AG04450 (cell line): ENCODE measurements around the gene LAPTM4A. TPM values are rescaled to one million over a fixed set of nuclear protein-coding genes. Genes with fewer than 3 reads are reported as not detected.

Experiments
- CTCF ChIA-PET: fragments of 300-600, 350-600 bp; formaldehyde crosslinking; extraction: SDS; loops from one replicate; lab custom pipeline; 2022; ENCODE audit warnings: antibody characterized with exemption, inconsistent platforms; lab: Charles Lee
- POLR2A ChIA-PET: fragments of 350-600 bp; formaldehyde crosslinking; extraction: SDS; loops from one replicate; lab custom pipeline; 2021; ENCODE audit warnings: antibody characterized with exemption, inconsistent platforms; lab: Yijun Ruan, JAX
- DNase-seq: peaks from one replicate; pipeline ENCODE4 v3.0.0-alpha.2; 2011; ENCODE audit warnings: low read depth, low spot score
- H3K27ac ChIP-seq: one replicate; pipeline ENCODE4 v1.5.1; 2012; ENCODE audit warnings: low read depth, low read length, control low read depth
- H3K27me3 ChIP-seq: one replicate; pipeline ENCODE4 v1.6.0; 2012; ENCODE audit warnings: low read length; ENCODE audit not compliant: control insufficient read depth, insufficient read depth
- H3K4me3 ChIP-seq: 2 replicates; pipeline ENCODE4 v1.5.1; 2011; ENCODE audit warnings: mild to moderate bottlenecking, low read depth, low read length, control low read depth
- H3K9me3 ChIP-seq: 2 replicates; pipeline ENCODE4 v1.5.1; 2012; ENCODE audit warnings: low read length; ENCODE audit not compliant: control insufficient read depth, insufficient read depth
- CTCF ChIP-seq: IDR thresholded peaks from 2 replicates; pipeline ENCODE4 v1.5.1; 2011; ENCODE audit warnings: low read depth, low read length, control low read depth, inconsistent platforms
- polyA plus RNA-seq: library from polyadenylated mRNA; depleted of rRNA; stranded (reverse); fragments of >200 nt; gene quantifications from 2 replicates; pipeline ENCODE4 v1.2.3, GENCODE V29; 2011

LAPTM4A gene
- polyA plus RNA-seq, 1 experiment: 1,416 TPM

GRCh38 chr2:20081841-20082240 is 30.4 kb upstream of the LAPTM4A start:
- DNase-seq: no peak
- POLR2A ChIA-PET: no interaction called here
- Histone ChIP-seq H3K4me3 (no peak overlapping the region), H3K27ac (no peak overlapping the region), H3K27me3 (peaks cover 2% of the 10 kb centered on the region), H3K9me3 (peaks cover 4% of the 10 kb centered on the region)
- CTCF ChIA-PET: no interaction called here
- no peak for TF ChIP-seq CTCF

GRCh38 chr2:20080839-20081415 is 29.5 kb upstream of the LAPTM4A start:
- no peak for TF ChIP-seq CTCF
- Histone ChIP-seq H3K4me3 (no peak overlapping the region), H3K9me3 (peaks cover 4% of the 10 kb centered on the region), H3K27ac (no peak overlapping the region), H3K27me3 (peaks cover 2% of the 10 kb centered on the region)
- DNase-seq: no peak
- CTCF ChIA-PET: interaction anchor here (0.6 to 1.1 kb wide), 2 partner anchors 19 to 171 kb away, joined by 3 to 4 read pairs; no protein-coding TSS in a partner anchor
- POLR2A ChIA-PET: no interaction called here

GRCh38 chr2:20080428-20080827 is 29.0 kb upstream of the LAPTM4A start:
- CTCF ChIA-PET: interaction anchor here (1.1 kb wide), 1 partner anchor 18 kb away, joined by 3 read pairs; no protein-coding TSS in a partner anchor
- peaks cover 4% of the 10 kb centered on the region for H3K9me3 ChIP-seq

GRCh38 chr2:20079546-20080115 is 28.2 kb upstream of the LAPTM4A start:
- TF ChIP-seq CTCF: no peak
- no peak for DNase-seq
- H3K27me3 ChIP-seq: peaks cover 2% of the 10 kb centered on the region
- no peak overlapping the region for H3K27ac ChIP-seq
- no peak overlapping the region for H3K4me3 ChIP-seq
- CTCF ChIA-PET: interaction anchor here (0.6 to 3.2 kb wide), 3 partner anchors 12 to 64 kb away, joined by 3 to 13 read pairs (median 3); no protein-coding TSS in a partner anchor
- H3K9me3 ChIP-seq: peaks cover 4% of the 10 kb centered on the region
- POLR2A ChIA-PET: no interaction called here

More at GRCh38 chr2:20080428-20080827, 29.0 kb upstream of the LAPTM4A start:
- Histone ChIP-seq H3K27ac (no peak overlapping the region), H3K4me3 (no peak overlapping the region), H3K27me3 (peaks cover 2% of the 10 kb centered on the region)
- POLR2A ChIA-PET: no interaction called here
- TF ChIP-seq CTCF: no peak
- DNase-seq: no peak

- POLR2A ChIA-PET: no interaction called here
- peaks cover 2% of the 10 kb centered on the region for H3K27me3 ChIP-seq
Measured at GRCh38 chr2:20077411-20077940, 26.0 kb upstream of the LAPTM4A start.

More at GRCh38 chr2:20077411-20077940, 26.0 kb upstream of the LAPTM4A start:
- CTCF ChIA-PET: interaction anchor here (3.2 kb wide), 1 partner anchor 62 kb away, joined by 13 read pairs; no protein-coding TSS in a partner anchor
- no peak for DNase-seq
- Histone ChIP-seq H3K4me3 (no peak overlapping the region), H3K27ac (no peak overlapping the region), H3K9me3 (peaks cover 4% of the 10 kb centered on the region)
- TF ChIP-seq CTCF: no peak
